Endothelial cell of umbilical vein (primary cell): Measurements from ENCODE around the gene NOTCH1. TPM values are rescaled to one million over a fixed set of nuclear protein-coding genes. Genes with fewer than 3 reads are reported as not detected.

Experiments
- BruUV-seq: library from RNA; stranded (reverse); fragments of 400-500 nt; replicated peaks from 2 replicates; lab custom pipeline; 2021; lab: Mats Ljungman, UMichigan
- CTCF ChIA-PET: fragments of 300-600, 350-600 bp; sonication (Branson Sonifier 250); formaldehyde crosslinking; loops from one replicate; lab custom pipeline; 2021; ENCODE audit warnings: antibody characterized with exemption, inconsistent platforms; lab: Charles Lee
- POLR2A ChIA-PET: fragments of 300-600, 350-600 bp; sonication (Branson Sonifier 250); formaldehyde crosslinking; loops from one replicate; lab custom pipeline; 2021; ENCODE audit warnings: antibody characterized with exemption, inconsistent platforms; lab: Charles Lee
- DNase-seq: peaks from one replicate; pipeline ENCODE4 v3.0.0-alpha.2; 2011; ENCODE audit warnings: low read depth, low spot score
- FAIRE-seq: peaks from 2 replicates; lab custom pipeline; 2011; peaks lifted over from hg19 to GRCh38; lab: Jason Lieb, UNC
- H2AFZ ChIP-seq: 2 replicates; pipeline ENCODE4 v1.6.0; 2012; ENCODE audit warnings: low read depth, low read length, control low read depth, inconsistent platforms
- H3K27ac ChIP-seq: 2 replicates; pipeline ENCODE4 v1.5.1; 2011; ENCODE audit warnings: low read depth, mild to moderate bottlenecking, control low read depth, low read length, moderate library complexity; ENCODE audit not compliant: insufficient read depth
- H3K27me3 ChIP-seq, 2 experiments: 2 replicates each; pipeline versions ENCODE4 v1.6.0 to v1.6.1; 2011; ENCODE audit warnings: low read length in 2 of 2, mixed read lengths in 1 of 2; ENCODE audit not compliant: control insufficient read depth in 2 of 2, insufficient read depth in 2 of 2
- H3K36me3 ChIP-seq, 2 experiments: 2 replicates in 1 of 2; 3 replicates in 1 of 2; pipeline ENCODE4 v1.5.1; 2011; ENCODE audit warnings: low read length in 2 of 2, mild to moderate bottlenecking in 1 of 2, moderate library complexity in 1 of 2; ENCODE audit not compliant: control insufficient read depth in 2 of 2, insufficient read depth in 2 of 2; ENCODE audit errors: extremely low read depth in 1 of 2
- H3K4me1 ChIP-seq: 3 replicates; pipeline ENCODE4 v1.5.1; 2011; ENCODE audit warnings: mild to moderate bottlenecking, low read length; ENCODE audit not compliant: control insufficient read depth, insufficient read depth; ENCODE audit errors: extremely low read depth
- H3K4me2 ChIP-seq: 2 replicates; pipeline ENCODE4 v1.6.1; 2011; ENCODE audit warnings: low read length, control low read depth, mixed read lengths; ENCODE audit not compliant: insufficient read depth
- H3K4me3 ChIP-seq, 3 experiments: fragments of 200-600 bp in 1 of 3; sonication (generic), shearing (Covaris generic) in 1 of 3; replicated peaks in 1 of 3; 2 replicates each; pipeline ENCODE4 v1.5.1; 2011 to 2016; ENCODE audit warnings: control low read depth in 3 of 3, low read length in 3 of 3, mild to moderate bottlenecking in 2 of 3, inconsistent platforms in 1 of 3, low read depth in 1 of 3, moderate library complexity in 1 of 3; ENCODE audit not compliant: insufficient read depth in 1 of 3
- H3K79me2 ChIP-seq: 2 replicates; pipeline ENCODE4 v1.6.0; 2012; ENCODE audit warnings: low read length, inconsistent platforms; ENCODE audit not compliant: control insufficient read depth, insufficient read depth
- H3K9ac ChIP-seq: replicated peaks from 2 replicates; pipeline ENCODE3; 2011; ENCODE audit warnings: low read length, control low read depth; ENCODE audit not compliant: insufficient read depth; ENCODE audit errors: extremely low read depth
- H3K9me1 ChIP-seq: replicated peaks from 3 replicates; pipeline ENCODE4 v1.6.0; 2011; ENCODE audit warnings: mild to moderate bottlenecking, low read length; ENCODE audit not compliant: control insufficient read depth, insufficient read depth; ENCODE audit errors: extremely low read depth
- H3K9me3 ChIP-seq: replicated peaks from 2 replicates; pipeline ENCODE4 v1.5.1; 2012; ENCODE audit warnings: low read length, inconsistent platforms; ENCODE audit not compliant: control insufficient read depth, insufficient read depth
- H4K20me1 ChIP-seq: replicated peaks from 2 replicates; pipeline ENCODE3; 2011; ENCODE audit warnings: mild to moderate bottlenecking, low read length; ENCODE audit not compliant: control insufficient read depth, insufficient read depth; ENCODE audit errors: extremely low read depth
- EZH2 ChIP-seq: IDR thresholded peaks from 2 replicates; pipeline ENCODE4 v1.6.1; 2012; ENCODE audit warnings: borderline replicate concordance, low read depth, mild to moderate bottlenecking, moderate library complexity, low read length, inconsistent platforms; ENCODE audit not compliant: severe bottlenecking
- FOS ChIP-seq: IDR thresholded peaks from 2 replicates; pipeline ENCODE4 v1.6.1; 2011; ENCODE audit warnings: mild to moderate bottlenecking, low read length, moderate library complexity, borderline replicate concordance; ENCODE audit not compliant: insufficient read depth
- GATA2 ChIP-seq: IDR thresholded peaks from 2 replicates; pipeline ENCODE4 v1.7.0; 2011; ENCODE audit warnings: low read depth, mild to moderate bottlenecking, moderate library complexity, mixed read lengths, low read length; ENCODE audit not compliant: insufficient read length, insufficient read depth
- JUN ChIP-seq: IDR thresholded peaks from 2 replicates; pipeline ENCODE4 v1.6.1; 2011; ENCODE audit warnings: borderline replicate concordance, low read depth; ENCODE audit not compliant: insufficient read length, insufficient read depth
- MAX ChIP-seq: IDR thresholded peaks from 2 replicates; pipeline ENCODE4 v1.6.1; 2011; ENCODE audit not compliant: insufficient read depth, insufficient read length
- MYC ChIP-seq: IDR thresholded peaks from one replicate; pipeline ENCODE4 v1.6.1; 2011; ENCODE audit warnings: mild to moderate bottlenecking, low read depth, low read length
- POLR2A ChIP-seq: IDR thresholded peaks from 2 replicates; pipeline ENCODE4 v1.6.1; 2012; ENCODE audit warnings: low read depth, mild to moderate bottlenecking, control low read depth, low read length
- POLR2AphosphoS5 ChIP-seq: IDR thresholded peaks from 2 replicates; pipeline ENCODE4 v1.6.1; 2012; ENCODE audit warnings: low read depth, mild to moderate bottlenecking, control low read depth, low read length, moderate library complexity; ENCODE audit not compliant: insufficient read depth
- dilution Hi-C: fragments of 300-500 bp; cut with MboI; formaldehyde crosslinking; loops from one replicate; pipeline ENCODE4 v1.15.0; 2019; ENCODE audit warnings: low sequenced_read_pairs; ENCODE audit not compliant: extremely low pct_ligation_motif_present
- intact Hi-C: fragments of 100-400 bp; cut with micrococcal nuclease; formaldehyde crosslinking; loops from one replicate; pipeline ENCODE4 v1.10.0; 2022
- polyA plus RNA-seq, 4 experiments: library from polyadenylated mRNA; depleted of rRNA in 3 of 4; stranded (reverse) in 3 of 4; unstranded in 1 of 4; fragments of >200 nt; gene quantifications; 2 replicates each; pipeline versions ENCODE4 v1.2.1 to v1.2.3, GENCODE V29; 2011 to 2012; ENCODE audit warnings: missing spikeins in 1 of 4
- total RNA-seq: library from RNA; stranded (reverse); gene quantifications from 2 replicates; pipeline ENCODE4 v1.2.3, GENCODE V29; 2021
- TF ChIP-seq, protein P1 (sequence below), 2 donors: IDR thresholded peaks; 1 replicate in 1 of 2; 2 replicates in 1 of 2; pipeline ENCODE4 v1.5.1; 2011; ENCODE audit warnings: low read length in 2 of 2, mild to moderate bottlenecking in 2 of 2, moderate library complexity in 2 of 2, control low read depth in 1 of 2, inconsistent platforms in 1 of 2, low read depth in 1 of 2; ENCODE audit not compliant: insufficient read depth in 1 of 2; ENCODE audit errors: extremely low read depth in 1 of 2

Gene NOTCH1
- total and polyA plus RNA-seq, 2 donors (not counting 3 experiments of a cell fraction or from before 2014, with no cell fraction given), result 31.7 to 153 TPM

DNA sequence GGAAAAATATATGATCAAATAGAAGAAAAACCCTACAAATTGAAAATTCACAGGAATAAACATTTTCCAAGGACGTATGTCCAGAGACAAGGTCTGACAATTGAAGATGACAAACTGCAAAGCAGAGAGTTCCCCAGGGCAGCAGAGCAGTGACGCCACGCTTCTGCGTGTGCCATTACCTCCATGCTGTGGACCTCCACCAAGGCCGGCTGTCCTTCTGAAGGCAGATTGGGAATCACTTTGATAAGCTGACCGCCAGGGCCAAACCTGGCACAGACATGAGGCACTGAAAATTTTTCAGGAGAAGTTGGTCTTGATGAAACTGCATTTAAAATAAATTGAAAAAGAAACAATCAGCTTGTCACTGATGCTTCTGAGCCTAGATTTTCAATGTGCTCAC, 81.6 kb downstream of the NOTCH1 start:
- DNase-seq (no peak), FAIRE-seq (no peak)
- H3K9me1 ChIP-seq, result no peaks in the 10 kb centered on the region
- TF ChIP-seq MAX, result no peak
- TF ChIP-seq GATA2, result no peak
- CTCF ChIA-PET, result interaction anchor here (1.7 kb wide), 1 partner anchor 19 kb away, joined by 4 read pairs; no protein-coding TSS in a partner anchor
- intact Hi-C loops (no loop called here), dilution Hi-C loops (no loop called here)
- POLR2A ChIA-PET, result no interaction called here
- H3K4me2 ChIP-seq, result no peak overlapping the region
- H2AFZ ChIP-seq, result no peak overlapping the region
- H3K27me3 ChIP-seq, result no peaks in the 10 kb centered on the region
- no peaks in the 10 kb centered on the region for H3K4me1 ChIP-seq
- H4K20me1 ChIP-seq, result no peaks in the 10 kb centered on the region
- H3K27ac ChIP-seq, result no peak overlapping the region
- H3K36me3 ChIP-seq, result peaks cover 39 to 68% of the 10 kb centered on the region in 2 experiments
- no peaks in the 10 kb centered on the region for H3K9me3 ChIP-seq
- peaks cover 8% of the 10 kb centered on the region for H3K79me2 ChIP-seq
- H3K4me3 ChIP-seq, result no peak overlapping the region
- no peak overlapping the region for H3K9ac ChIP-seq
- BruUV-seq, result no TSS peak

GRCh38 chr9:136463578-136463977, 82.3 kb downstream of the NOTCH1 start:
- no peaks in the 10 kb centered on the region for H3K9me3 ChIP-seq
- intact Hi-C loops (no loop called here), dilution Hi-C loops (no loop called here)
- no peaks in the 10 kb centered on the region for H3K27me3 ChIP-seq
- FAIRE-seq (no peak), DNase-seq (no peak)
- peaks cover 44 to 68% of the 10 kb centered on the region in 2 experiments for H3K36me3 ChIP-seq
- no peak overlapping the region for H3K27ac ChIP-seq
- H3K4me1 ChIP-seq, result no peaks in the 10 kb centered on the region
- no peak overlapping the region for H3K4me2 ChIP-seq
- no peak overlapping the region for H2AFZ ChIP-seq
- H3K79me2 ChIP-seq, result peaks cover 6% of the 10 kb centered on the region
- CTCF ChIA-PET, result interaction anchor here (1.7 kb wide), 1 partner anchor 18 kb away, joined by 4 read pairs; no protein-coding TSS in a partner anchor
- no peak overlapping the region for H3K9ac ChIP-seq
- no peak overlapping the region for H3K4me3 ChIP-seq
- no peaks in the 10 kb centered on the region for H3K9me1 ChIP-seq
- H4K20me1 ChIP-seq, result no peaks in the 10 kb centered on the region
- TF ChIP-seq, protein P1, sequence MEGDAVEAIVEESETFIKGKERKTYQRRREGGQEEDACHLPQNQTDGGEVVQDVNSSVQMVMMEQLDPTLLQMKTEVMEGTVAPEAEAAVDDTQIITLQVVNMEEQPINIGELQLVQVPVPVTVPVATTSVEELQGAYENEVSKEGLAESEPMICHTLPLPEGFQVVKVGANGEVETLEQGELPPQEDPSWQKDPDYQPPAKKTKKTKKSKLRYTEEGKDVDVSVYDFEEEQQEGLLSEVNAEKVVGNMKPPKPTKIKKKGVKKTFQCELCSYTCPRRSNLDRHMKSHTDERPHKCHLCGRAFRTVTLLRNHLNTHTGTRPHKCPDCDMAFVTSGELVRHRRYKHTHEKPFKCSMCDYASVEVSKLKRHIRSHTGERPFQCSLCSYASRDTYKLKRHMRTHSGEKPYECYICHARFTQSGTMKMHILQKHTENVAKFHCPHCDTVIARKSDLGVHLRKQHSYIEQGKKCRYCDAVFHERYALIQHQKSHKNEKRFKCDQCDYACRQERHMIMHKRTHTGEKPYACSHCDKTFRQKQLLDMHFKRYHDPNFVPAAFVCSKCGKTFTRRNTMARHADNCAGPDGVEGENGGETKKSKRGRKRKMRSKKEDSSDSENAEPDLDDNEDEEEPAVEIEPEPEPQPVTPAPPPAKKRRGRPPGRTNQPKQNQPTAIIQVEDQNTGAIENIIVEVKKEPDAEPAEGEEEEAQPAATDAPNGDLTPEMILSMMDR (IDR thresholded peaks at IDR 0.05; ENCODE audit: extremely low read depth in 1 of 2, insufficient read depth in 1 of 2, low read depth in 1 of 2, low read length in 2 of 2), result no peak
- no peak for TF ChIP-seq JUN
- no peak for TF ChIP-seq POLR2A
- no peak for TF ChIP-seq EZH2
- no peak for TF ChIP-seq POLR2AphosphoS5
- TF ChIP-seq FOS, result no peak
- no peak for TF ChIP-seq GATA2
- TF ChIP-seq MYC, result no peak
- TF ChIP-seq MAX, result no peak
- POLR2A ChIA-PET, result no interaction called here
- no TSS peak for BruUV-seq
